Measurements from ENCODE around the gene KIAA0319L.

GRCh38 chr1:35594005-35594760, 37.0 kb upstream of the KIAA0319L start:
- no peak for TF ChIP-seq EZH2phosphoT487 (IDR thresholded peaks at IDR 0.05)
- no peak for TF ChIP-seq CTCF (IDR thresholded peaks at IDR 0.05)
- TF ChIP-seq EZH2 (IDR thresholded peaks at IDR 0.05), result no peak

All from neural progenitor cell (in vitro differentiated cells).